Vagina (tissue), 2 donors: ENCODE measurements around the gene AIFM3. TPM values are rescaled to one million over a fixed set of nuclear protein-coding genes. Genes with fewer than 3 reads are reported as not detected.

ENCODE experiments used
- DNase-seq, 2 donors: peaks; one replicate each; pipeline ENCODE4 v3.0.0-alpha.2; 2017; ENCODE audit errors: extremely low spot score in 2 of 2
- H3K27ac ChIP-seq: fragments of 200-600 bp; sonication (generic); one replicate; pipeline ENCODE4 v1.5.1; 2019
- H3K27me3 ChIP-seq: fragments of 200-600 bp; sonication (generic); one replicate; pipeline ENCODE4 v1.5.1; 2019
- H3K36me3 ChIP-seq, 2 donors: fragments of 200-600 bp; sonication (generic); one replicate each; pipeline ENCODE4 v1.5.1; 2017 to 2019
- H3K4me1 ChIP-seq: fragments of 200-600 bp; sonication (generic); one replicate; pipeline ENCODE4 v1.5.1; 2019
- H3K4me3 ChIP-seq, 2 donors: fragments of 200-600 bp; sonication (generic); 1 replicate in 1 of 2; 2 replicates in 1 of 2; pipeline ENCODE4 v1.5.1; 2016 to 2019
- H3K9me3 ChIP-seq: fragments of 200-600 bp; sonication (generic); one replicate; pipeline ENCODE4 v1.5.1; 2019
- CTCF ChIP-seq, 3 experiments: fragments of 450-650 bp in 2 of 3; fragments of 200-600 bp in 1 of 3; sonication (generic) in 1 of 3; IDR thresholded peaks; one replicate each; pipeline ENCODE4 v1.5.1; 2017 to 2019; ENCODE audit warnings: antibody characterized with exemption in 3 of 3, mild to moderate bottlenecking in 2 of 3, moderate library complexity in 2 of 3
- POLR2A ChIP-seq, 2 donors: fragments of 450-650 bp; IDR thresholded peaks; one replicate each; pipeline ENCODE4 v1.6.1; 2017; ENCODE audit warnings: antibody characterized with exemption in 2 of 2, mild to moderate bottlenecking in 2 of 2, moderate library complexity in 2 of 2
- POLR2AphosphoS5 ChIP-seq, 2 donors: sonication (generic); formaldehyde crosslinking; IDR thresholded peaks; one replicate each; pipeline ENCODE4 v1.9.0; 2017; ENCODE audit warnings: antibody characterized with exemption in 2 of 2, mild to moderate bottlenecking in 2 of 2, low read depth in 1 of 2; ENCODE audit not compliant: insufficient read depth in 1 of 2
- intact Hi-C: fragments of 100-400 bp; cut with DNase I; formaldehyde crosslinking; loops from one replicate; pipeline ENCODE4 v1.15.1; 2023
- total RNA-seq: library from RNA; depleted of rRNA; stranded (reverse); fragments of >200 nt; gene quantifications from one replicate; pipeline ENCODE4 v1.2.3, GENCODE V29; 2016

AIFM3 gene
- total RNA-seq, 1 donor from 2014 or later: not detected

GRCh38 chr22:20996598-20997535, 29.8 kb downstream of the AIFM3 start:
- no peak overlapping the region for H3K27ac ChIP-seq
- TF ChIP-seq POLR2A (IDR thresholded peaks at IDR 0.05): no peak
- TF ChIP-seq POLR2AphosphoS5 (IDR thresholded peaks at IDR 0.05; ENCODE audit: insufficient read depth in 1 of 2, low read depth in 1 of 2): no peak
- no peak for TF ChIP-seq CTCF (IDR thresholded peaks at IDR 0.05)
- DNase-seq: no peak
- intact Hi-C loops: no loop called here
- no peaks in the 10 kb centered on the region for H3K9me3 ChIP-seq
- peaks cover 22% of the 10 kb centered on the region for H3K4me1 ChIP-seq
- H3K4me3 ChIP-seq: no peak overlapping the region
- peaks cover 0 to 44% of the 10 kb centered on the region in 2 donors for H3K36me3 ChIP-seq
- H3K27me3 ChIP-seq: no peaks in the 10 kb centered on the region

GRCh38 chr22:20997536-20998257, 30.6 kb downstream of the AIFM3 start:
- Histone ChIP-seq H3K36me3 (peaks cover 0 to 35% of the 10 kb centered on the region in 2 donors), H3K4me3 (no peak overlapping the region), H3K9me3 (no peaks in the 10 kb centered on the region), H3K27ac (no peak overlapping the region), H3K4me1 (peaks cover 23% of the 10 kb centered on the region), H3K27me3 (no peaks in the 10 kb centered on the region)
- intact Hi-C loops: no loop called here
- DNase-seq: no peak
- TF ChIP-seq CTCF (IDR thresholded peaks at IDR 0.05) (no peak), POLR2A (IDR thresholded peaks at IDR 0.05) (no peak), POLR2AphosphoS5 (IDR thresholded peaks at IDR 0.05; ENCODE audit: insufficient read depth in 1 of 2, low read depth in 1 of 2) (no peak)

GRCh38 chr22:20998411-20999336, 31.6 kb downstream of the AIFM3 start:
- no peaks in the 10 kb centered on the region for H3K9me3 ChIP-seq
- peaks cover 0 to 32% of the 10 kb centered on the region in 2 donors for H3K36me3 ChIP-seq
- no peak overlapping the region for H3K27ac ChIP-seq
- H3K4me3 ChIP-seq: no peak overlapping the region
- DNase-seq: no peak
- H3K27me3 ChIP-seq: no peaks in the 10 kb centered on the region
- no peak for TF ChIP-seq POLR2A (IDR thresholded peaks at IDR 0.05)
- H3K4me1 ChIP-seq: peaks cover 33% of the 10 kb centered on the region
- intact Hi-C loops: no loop called here

GRCh38 chr22:20999350-21000206, 32.5 kb downstream of the AIFM3 start:
- intact Hi-C loops: no loop called here
- DNase-seq: no peak
- TF ChIP-seq POLR2AphosphoS5 (IDR thresholded peaks at IDR 0.05; ENCODE audit: insufficient read depth in 1 of 2, low read depth in 1 of 2) (no peak), CTCF (IDR thresholded peaks at IDR 0.05) (no peak), POLR2A (IDR thresholded peaks at IDR 0.05) (no peak)
- H3K36me3 ChIP-seq: peaks cover 0 to 32% of the 10 kb centered on the region in 2 donors
- no peaks in the 10 kb centered on the region for H3K27me3 ChIP-seq
- H3K27ac ChIP-seq: peak overlapping the region; percentile 95
- H3K4me1 ChIP-seq: peaks cover 37% of the 10 kb centered on the region
- H3K9me3 ChIP-seq: no peaks in the 10 kb centered on the region
- peak overlapping the region in 1 of 2 donors; percentile 51 for H3K4me3 ChIP-seq
